Fibroblast of skin of right quadriceps (primary cell): ENCODE results near the gene CLCN5.
A peak's percentile ranks its signal among the peaks of the same experiment; 100 is the strongest.

Experiments used
- DNase-seq: peaks from one replicate; pipeline ENCODE4 v3.0.0-alpha.2; 2013

CLCN5 gene

DNA sequence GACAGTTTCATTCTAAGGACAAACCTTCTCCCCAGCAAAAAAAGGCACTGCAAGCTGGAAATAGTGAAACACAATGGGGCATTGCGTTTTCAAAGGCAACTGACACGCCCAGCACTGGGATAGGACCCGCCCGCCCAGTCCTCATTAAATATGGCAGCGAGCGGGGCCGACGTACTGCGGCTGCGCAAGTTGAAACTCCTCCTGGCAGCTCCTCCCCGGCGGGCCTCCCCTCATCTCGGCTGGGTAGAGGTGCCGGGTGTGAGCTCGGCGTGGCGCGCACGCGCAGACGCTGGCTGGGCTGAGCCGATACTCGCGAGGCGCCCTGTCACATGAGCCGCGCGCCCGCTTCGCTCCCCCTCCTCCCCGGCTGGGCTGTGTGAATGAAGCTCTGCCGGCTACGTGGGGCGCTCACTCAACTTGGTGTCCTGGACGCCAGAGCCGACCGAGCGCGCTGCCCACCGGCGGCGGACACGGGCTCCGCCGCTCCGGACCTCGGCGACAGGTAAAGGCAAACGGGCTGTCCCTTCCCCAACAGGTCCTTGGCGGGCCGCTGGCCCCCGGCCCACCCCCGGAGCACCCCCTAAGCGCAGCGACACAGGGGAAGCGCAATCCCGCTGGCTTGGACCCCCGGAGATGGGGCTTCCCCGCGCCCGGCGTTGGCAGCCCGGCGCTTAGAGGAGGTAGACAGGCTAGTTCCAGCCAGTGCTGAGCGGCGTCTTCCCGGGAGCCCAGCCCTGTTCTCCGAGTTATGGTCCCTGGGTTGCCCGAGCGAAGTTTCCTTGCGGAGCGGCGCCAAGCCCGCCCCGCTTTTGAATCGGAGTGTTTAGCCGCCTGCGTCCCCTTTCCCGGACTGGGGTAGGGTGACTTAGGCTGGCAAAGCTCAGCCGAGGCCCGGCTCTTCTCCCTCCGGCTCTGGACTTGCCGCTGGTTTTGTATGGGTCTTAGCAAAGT lies at the start of gene CLCN5:
Gene CLCN5 (plus strand): TSS at position 306 of the 951 bp plus-strand sequence. CDS start 2,703 bp downstream, outside the sequence.
- DNase-seq: peak; percentile 94

DNA sequence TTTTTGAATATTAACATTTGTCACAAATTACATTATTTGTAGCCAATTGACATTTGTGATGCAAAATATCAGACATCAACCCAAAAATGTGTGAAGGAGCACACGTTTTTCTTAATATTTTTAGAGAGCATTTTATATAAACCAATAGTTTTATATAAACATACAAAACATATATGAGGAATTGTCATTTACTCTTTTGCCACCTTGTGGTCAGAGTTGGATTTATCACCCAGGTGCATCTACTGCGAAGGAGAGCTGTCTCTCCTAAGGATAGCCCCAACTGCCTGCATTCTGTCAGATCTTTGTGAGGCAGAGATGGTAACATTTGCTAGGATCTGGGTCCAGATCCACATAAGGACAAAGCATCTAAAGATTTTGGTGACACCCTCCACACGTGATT lies 45.6 kb upstream of the CLCN5 start:
- DNase-seq: peak; percentile 6

DNA sequence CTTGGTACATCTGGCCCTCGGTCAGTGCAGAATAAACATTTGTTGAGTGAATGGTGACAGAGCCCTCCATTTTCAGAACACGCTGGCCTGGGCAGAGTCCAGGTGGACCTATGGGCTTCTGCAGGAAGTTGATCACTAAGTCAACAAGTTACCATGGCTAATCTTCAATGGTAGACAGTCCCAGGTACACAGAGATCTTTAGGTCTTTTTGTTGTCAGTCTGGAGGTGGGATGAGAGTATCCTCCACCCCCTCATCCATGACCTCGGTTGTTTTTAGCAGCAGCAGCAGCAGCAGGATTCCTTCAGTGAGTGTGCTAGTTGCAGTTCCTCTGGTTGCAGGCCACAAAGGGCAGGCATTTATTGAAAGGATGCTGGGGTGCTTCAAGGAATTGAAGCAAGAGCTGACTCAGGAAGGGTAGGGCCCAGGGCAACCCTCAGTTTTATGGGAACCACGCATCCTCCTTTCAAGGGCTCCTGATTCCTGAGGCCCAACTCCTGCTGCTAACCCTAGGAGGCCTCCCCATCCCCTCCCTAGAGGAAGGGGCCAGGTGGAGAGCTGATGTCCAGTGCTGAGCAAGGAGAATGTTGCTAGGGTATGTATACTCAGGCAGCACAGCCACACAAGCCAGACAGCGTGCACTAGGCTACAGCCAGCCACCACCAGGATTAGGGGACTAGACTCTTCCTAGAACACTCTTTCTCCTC lies 44.8 kb upstream of the CLCN5 start:
- no peak for DNase-seq

DNA sequence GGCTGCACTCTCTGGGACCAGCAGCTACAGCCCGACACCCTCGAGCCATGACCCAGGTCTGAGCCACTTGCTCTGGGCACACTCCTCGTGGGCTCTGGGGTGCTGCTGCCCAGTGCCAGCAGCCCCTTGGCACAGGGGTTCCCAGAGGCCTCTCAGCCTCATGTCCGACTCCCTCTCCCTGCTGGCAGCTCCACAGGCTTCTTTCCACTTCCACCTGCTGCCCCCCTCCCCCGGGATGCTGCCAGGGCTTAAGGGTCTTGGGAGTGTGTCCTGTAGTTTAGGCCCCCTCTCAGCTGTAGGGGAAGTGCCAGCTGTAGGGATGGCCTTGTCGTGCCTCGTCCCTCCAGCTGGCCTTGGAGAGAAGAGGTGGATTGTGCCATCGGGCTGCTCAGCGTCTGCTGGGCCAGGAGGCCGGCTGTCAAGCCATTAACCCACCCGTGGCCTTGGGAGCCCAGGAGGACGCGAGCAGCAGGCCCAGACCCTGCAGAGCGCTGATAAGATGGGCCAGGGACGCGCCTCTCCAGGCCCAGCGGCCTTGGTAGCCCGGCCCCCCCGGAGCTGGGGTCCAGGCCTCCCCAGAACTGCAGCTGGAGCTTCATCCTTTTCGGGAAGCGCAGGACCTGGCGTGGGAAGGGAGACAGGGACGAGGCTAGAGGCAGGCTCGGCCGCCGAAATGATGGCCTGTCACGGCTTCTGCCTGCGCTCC lies 44.1 kb upstream of the CLCN5 start:
- DNase-seq: peak; percentile 0

DNA sequence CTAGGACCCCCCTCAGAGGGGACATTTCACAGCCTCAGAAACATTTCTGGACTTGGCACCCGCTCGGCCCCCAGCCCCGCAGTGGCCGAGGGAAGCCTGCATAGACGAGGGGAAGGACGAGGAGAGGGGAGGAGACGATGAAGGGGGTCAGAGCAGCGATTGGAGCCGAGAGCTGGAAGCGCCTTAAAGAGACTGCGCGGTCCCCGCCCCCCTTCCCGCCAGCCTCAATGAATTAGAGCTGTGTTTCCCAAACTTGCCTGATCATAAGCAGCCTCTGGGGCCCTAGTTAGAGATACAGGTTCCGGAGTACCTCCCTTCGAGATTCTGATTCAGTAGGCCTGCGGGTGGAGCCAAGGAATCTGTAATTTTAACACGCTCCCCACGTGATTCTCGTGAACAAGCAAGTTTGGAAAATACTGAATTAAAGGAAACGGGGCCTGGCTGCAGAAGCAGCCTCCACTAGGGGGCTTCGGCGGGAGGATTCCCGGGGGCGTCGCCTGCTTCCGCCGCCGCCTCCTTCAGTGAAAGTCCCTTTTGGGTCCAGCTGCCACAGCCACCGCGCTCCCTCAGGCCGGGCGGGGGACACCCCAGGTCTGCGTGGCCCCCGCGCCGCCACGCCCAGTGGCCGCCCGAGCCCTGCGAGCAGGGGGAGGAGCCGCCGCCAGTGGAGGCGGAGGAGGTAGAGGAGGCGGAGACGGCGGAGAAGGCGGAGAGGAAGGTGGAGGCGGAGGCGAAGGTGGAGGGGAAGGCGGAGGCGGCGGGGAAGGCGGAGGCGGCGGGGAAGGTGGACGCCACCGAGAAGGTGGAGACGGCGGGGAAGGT lies 43.4 kb upstream of the CLCN5 start, which contains the start of gene USP27X:
Gene USP27X (plus strand): TSS at position 651 of the 822 bp plus-strand sequence. CDS start 824 bp downstream, outside the sequence.
- DNase-seq: peak; percentile 88

DNA sequence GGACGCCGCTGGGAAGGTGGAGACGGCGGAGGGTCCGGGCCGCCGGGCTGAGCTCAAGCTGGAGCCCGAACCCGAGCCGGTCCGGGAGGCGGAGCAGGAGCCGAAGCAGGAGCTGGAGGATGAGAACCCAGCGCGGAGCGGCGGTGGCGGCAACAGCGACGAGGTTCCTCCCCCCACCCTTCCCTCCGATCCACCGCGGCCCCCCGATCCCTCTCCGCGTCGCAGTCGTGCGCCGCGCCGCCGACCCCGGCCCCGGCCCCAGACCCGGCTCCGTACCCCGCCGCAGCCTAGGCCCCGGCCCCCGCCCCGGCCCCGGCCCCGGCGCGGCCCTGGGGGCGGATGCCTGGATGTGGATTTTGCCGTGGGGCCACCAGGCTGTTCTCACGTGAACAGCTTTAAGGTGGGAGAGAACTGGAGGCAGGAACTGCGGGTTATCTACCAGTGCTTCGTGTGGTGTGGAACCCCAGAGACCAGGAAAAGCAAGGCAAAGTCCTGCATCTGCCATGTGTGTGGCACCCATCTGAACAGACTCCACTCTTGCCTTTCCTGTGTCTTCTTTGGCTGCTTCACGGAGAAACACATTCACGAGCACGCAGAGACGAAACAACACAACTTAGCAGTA lies 42.6 kb upstream of the CLCN5 start:
- DNase-seq: no peak

DNA sequence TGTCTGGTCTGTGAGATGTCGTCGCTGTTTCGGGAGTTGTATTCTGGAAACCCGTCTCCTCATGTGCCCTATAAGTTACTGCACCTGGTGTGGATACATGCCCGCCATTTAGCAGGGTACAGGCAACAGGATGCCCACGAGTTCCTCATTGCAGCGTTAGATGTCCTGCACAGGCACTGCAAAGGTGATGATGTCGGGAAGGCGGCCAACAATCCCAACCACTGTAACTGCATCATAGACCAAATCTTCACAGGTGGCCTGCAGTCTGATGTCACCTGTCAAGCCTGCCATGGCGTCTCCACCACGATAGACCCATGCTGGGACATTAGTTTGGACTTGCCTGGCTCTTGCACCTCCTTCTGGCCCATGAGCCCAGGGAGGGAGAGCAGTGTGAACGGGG lies 41.7 kb upstream of the CLCN5 start:
- no peak for DNase-seq

DNA sequence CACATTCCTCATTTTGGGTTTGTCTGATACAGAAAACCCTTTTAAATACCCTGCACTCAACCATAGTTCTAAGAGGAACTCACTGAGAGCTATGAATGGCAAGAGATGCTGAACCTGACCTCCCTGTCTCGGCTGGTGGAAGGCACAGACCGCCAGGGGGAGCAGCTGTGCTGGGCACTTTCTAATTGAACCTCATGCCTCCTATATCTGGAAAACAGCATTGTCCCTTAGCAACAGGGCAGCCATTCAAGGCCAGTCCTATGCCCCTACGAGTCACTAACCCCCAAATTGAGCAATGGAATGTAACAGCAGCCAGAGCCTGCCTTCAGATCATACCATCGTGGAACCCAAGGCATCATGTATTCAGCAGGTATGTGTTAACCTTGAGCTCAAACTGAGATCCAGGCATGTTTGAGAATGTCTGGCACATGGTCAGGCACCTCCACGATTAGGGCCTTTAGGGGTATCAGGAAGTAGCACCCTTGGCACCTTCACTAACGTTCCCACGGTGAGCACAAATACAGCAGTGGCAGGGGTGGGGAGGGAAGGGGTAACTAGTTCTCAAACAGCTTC lies 38.0 kb upstream of the CLCN5 start:
- peak; percentile 30 for DNase-seq

DNA sequence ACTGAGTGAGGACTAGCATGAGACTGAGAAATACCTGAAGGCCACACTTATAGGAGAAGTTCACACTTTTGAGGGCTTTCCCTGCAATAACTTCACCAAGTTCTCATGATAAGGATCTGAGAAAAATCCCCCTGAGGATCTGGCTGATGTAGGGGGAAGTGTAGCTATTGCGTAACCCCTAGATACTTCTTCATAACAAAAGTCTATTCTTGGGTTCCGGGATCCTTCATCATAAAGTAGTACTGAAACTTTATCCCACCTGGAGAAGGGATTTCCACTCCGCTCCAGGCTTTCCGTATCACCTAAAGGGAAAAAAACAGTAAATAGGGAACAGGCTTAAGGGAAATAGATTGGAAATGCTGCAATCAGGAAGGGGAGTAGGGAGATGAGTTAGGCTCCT lies 29.9 kb upstream of the CLCN5 start:
- DNase-seq: no peak

DNA sequence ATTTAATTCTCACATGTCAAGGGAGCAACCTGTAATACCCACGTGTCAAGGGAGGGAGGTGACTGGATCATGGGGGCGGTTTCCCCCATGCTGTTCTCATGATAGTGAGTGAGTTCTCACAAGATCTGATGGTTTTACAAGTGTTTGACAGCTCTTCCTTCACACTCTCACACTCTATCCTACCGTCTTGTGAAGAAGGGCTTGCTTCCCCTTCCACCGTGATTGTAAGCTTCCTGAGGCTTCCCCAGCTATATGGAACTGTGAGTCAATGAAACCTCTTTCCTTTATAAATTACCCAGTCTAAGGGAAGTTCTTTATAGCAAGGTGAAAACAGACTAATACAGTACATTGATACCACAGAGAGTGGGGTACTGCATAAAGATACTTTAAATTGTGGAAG lies 25.4 kb upstream of the CLCN5 start:
- no peak for DNase-seq

DNA sequence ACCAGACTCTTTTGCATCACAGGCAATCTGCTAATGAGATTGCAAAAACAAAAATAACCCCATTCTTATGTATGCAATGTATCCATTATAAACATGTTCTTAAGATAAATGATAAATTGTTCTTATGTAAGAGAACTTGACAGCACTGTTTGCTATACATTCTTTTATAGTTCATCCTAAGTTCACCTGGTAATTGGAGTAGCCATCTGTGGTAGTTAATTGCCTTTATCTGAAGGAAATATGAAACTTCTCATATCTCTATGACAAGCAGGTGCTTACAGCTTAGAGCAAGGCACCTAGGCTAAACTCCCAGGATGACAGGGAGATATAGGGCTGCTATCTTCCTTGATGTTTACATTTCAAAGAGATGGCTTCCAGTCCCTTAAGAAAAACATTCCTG lies 21.3 kb upstream of the CLCN5 start:
- no peak for DNase-seq

DNA sequence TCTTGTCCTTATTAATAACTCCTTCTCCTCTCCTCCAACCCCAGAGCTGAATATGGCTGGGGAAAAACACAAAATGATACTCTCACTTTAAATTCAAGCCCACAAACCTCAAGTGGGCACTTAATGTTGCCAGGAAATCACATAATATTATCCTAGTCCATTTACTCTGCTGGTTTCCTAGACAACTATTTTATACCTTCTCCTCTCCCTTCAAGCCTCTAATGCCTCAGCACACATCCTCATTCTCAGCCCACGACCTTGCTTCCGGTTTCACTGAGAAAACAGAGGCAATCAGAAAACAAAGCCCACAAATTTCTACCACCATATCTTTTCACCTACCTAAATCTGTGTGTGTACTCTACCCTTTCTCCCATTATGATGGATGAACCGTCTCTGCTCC lies 12.1 kb upstream of the CLCN5 start:
- DNase-seq: no peak

DNA sequence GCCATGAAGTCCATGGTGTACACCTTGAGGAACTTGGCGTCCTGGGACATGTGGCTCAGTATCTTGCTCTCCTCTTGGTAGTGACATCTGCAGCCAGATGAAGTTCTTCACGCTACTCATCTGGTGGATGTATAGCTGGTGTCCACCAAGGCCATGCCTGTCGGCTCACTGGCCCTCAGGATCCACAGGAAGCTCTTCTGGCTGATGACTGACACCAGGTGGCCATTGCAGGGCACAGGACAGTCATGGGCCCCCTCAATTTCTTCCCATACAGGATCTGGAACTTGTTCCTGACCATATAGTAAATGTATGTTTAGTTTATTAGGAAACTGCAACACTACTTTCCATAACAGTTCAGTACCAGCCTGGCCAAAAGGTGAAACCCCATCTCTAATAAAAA lies 10.3 kb upstream of the CLCN5 start:
- DNase-seq: no peak

DNA sequence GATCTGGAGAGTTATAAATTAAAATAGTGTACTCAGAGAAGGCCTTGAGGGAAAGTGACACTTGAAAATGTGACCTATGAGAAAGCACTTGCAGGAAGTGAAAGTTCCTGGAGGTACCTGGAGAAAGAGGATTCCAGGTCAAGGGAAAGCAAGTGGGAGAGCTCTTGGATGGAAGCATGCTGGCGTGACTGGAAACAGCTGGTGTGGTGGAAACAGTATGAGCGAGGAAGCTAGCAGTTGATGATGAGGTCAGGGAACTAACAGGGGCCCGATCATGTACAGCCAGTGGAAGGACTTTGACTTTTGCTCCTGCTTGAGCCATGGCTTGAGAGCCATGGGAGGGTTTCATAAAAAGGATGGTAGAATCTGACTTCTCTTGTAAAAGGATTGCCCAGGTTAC lies 9.5 kb upstream of the CLCN5 start:
- DNase-seq: no peak

DNA sequence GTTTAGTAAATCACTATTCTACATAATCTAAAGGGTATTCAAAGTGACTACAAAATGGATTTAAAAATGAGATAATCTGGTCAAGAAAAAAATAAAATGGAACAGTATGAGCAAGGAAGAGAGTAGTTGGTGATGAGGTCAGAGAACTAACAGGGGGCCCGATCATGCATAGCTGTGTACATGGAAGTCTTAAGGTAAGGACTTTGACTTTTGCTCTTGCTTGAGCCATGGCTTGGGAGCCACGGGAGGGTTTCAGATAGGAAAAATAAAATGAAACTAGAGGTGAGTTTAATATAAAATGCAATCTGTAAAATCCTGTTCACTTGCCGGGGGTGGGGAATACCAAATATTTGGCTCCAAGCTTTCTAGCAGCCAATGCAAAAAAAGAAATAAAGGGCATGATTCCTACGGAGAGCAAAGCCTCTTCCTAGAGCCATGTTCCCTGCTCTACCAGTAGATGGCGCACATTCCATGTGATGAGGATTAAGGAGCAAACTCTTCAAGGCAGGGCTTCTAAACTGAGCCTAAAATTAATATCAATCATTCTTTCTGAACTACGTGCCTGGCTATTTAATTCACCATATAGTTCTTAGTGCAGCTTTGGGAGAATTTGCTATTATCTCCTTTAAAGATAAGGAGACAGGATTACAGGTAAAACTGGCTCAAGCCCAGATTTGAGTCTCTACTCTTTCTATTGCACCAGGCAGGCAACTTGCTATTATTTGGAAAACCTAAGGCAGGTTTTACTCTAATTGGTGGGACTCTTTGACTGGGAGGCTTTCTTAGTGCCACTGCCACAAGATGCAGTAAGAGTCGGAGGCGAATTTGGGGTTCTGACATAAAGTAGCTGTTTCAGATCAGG lies 6.8 kb upstream of the CLCN5 start:
- DNase-seq: peak; percentile 43

DNA sequence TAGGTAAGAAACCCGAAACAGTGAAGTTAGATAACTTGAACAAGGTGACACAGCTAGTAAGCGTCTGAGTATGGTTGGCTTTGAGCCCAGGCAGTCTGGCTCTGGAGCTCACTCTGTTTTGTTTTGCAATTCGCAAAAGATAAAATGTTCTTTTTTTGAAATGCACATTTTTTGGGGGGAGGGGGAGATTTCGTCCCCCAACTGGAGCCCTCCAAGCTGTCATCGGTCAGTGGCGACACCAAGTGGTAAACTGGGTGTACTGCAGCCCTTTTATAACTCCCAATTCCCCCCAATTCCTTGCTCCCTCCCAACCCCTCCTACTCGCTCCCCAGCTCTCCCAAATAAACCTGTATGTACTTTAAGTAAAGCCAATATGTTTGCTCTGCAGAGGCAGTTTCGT lies 2.8 kb upstream of the CLCN5 start:
- peak; percentile 48 for DNase-seq

DNA sequence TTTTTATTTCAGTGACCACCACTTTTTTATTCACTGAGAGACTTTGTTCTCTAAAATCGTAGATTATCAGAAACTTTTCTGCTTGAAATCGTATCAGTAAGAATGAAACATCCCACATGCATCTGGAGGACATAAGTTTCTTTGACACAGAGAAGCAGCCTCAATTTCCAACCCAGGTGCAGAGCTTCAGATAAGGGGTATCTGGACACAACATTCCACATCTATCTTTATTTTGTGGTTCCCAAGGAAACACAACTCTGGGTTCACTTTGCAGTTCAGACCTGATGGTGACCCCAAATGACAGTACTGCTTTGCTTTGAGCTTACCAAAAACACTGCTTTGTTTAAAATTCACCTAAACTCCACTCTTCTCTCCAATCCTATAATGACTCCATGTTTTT lies 1.3 kb upstream of the CLCN5 start:
- no peak for DNase-seq

DNA sequence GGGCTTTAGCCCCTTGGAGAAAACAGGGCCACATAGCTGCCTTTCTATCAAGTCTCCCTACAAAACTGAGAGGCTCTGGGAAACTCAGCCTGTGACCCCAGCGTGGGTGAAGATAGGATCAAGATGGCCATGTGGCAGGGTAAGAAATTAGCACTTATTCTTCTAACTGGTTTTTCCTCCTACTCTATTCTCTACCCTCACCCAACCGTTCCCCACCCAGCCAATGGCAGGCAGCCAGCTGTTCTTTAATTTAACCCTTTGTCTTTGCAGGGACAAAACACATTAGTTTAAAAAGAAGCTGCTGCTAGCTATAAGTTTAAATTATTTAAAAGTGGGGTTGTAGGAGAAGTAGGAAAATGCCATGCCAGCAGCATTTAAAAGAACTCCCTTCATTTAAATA lies 2.8 kb downstream of the CLCN5 start:
- no peak for DNase-seq

DNA sequence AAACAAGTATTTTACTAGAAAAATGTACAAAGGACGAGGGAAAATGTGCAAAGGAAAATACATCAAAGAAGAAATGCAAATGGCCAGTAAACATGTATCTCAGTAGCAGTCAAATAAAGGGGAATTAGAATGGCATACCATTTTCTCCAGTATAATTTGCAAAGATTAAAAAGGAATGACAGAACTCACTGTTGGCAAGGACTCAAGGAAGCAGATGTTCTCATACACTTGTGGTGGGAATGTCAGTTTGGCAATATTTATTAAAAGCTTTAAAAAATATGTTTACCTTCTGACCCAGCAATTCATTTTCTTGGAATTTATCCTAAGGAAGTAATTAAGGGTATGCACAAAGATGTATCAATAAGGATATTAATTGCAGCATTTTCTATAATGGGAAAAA lies 7.6 kb downstream of the CLCN5 start:
- peak; percentile 41 for DNase-seq

DNA sequence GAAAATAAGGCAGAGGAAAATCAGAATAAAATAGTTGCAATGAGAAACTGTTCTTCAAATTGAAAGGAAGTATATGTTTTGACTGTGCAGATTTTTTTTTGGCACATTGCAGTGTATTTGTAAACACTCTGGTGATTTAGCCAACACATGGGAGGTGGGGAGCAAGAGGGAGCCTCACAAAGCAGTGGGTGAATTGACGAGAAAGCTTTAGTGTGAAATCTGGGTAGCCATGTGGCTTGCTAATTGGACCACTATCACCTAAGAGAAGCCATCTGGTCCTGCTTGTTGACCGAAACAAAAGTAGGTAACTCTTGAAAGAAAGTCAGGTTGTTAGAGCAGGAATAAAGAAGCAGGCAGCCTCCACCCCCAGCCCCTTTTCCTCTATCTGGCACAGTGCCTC lies 10.4 kb downstream of the CLCN5 start:
- no peak for DNase-seq

DNA sequence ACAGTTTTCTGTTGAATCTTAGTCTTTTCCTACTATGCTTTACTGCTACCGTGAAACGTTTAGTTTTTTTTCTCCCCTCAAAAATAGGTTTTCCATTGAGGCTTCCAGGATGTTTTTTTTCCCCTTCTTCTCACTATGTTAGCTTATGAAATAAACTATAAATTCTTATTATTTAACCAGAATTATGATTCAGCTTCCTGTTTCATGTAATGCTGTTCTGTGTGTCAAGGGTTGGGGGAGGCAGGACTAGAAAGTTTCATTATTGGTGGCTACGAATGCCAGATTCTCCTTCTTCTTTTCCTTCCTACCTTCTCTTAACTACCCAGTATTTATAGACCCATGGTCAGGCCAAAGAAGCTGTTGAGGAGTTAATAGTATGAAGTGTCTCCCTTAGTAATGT lies 11.8 kb downstream of the CLCN5 start:
- peak; percentile 3 for DNase-seq
